HG03439 (cell line): ENCODE data around the gene GCAT.

Experiments used
- ATAC-seq: cut with Tn5 transposase; IDR thresholded peaks from one replicate; pipeline ENCODE4 v1.9.1; 2021; ENCODE audit warnings: mild to moderate bottlenecking, moderate library complexity; ENCODE audit not compliant: unreplicated experiment

Gene GCAT

GRCh38 chr22:37842015-37842793 lies 34.5 kb downstream of the GCAT start:
- no peak for ATAC-seq

- ATAC-seq = peak; percentile 48
These were observed 36.0 kb downstream of the GCAT start for GRCh38 chr22:37843741-37844089.

- ATAC-seq = no peak
These were observed 37.2 kb downstream of the GCAT start for GRCh38 chr22:37844904-37845329.

GRCh38 chr22:37846433-37846832 lies 38.7 kb downstream of the GCAT start:
- ATAC-seq = no peak

GRCh38 chr22:37848587-37849088 lies 40.9 kb downstream of the GCAT start:
- no peak for ATAC-seq

GRCh38 chr22:37849089-37849751 lies 41.5 kb downstream of the GCAT start, which contains the start of gene EIF3L:
TSS of gene EIF3L (plus strand) at chr22:37849419. CDS start at chr22:37849450, 31 bp downstream.
- peak; percentile 71 for ATAC-seq

GRCh38 chr22:37850801-37851200 lies 43.1 kb downstream of the GCAT start:
- no peak for ATAC-seq

- no peak for ATAC-seq
These were observed 44.7 kb downstream of the GCAT start for GRCh38 chr22:37852418-37852817.

- no peak for ATAC-seq
These were observed 47.2 kb downstream of the GCAT start for GRCh38 chr22:37854946-37855345.

GRCh38 chr22:37855462-37855861 lies 47.7 kb downstream of the GCAT start:
- no peak for ATAC-seq

- ATAC-seq = no peak
These were observed 53.2 kb downstream of the GCAT start for GRCh38 chr22:37860796-37861421.

- ATAC-seq = no peak
These were observed 55.0 kb downstream of the GCAT start for GRCh38 chr22:37862570-37863325.

- ATAC-seq = no peak
These were observed 57.8 kb downstream of the GCAT start for GRCh38 chr22:37865510-37865909.
